GM19351 (cell line): ENCODE results near the gene TMEM139.
"Not testable (repeated sequence)": the region's sequence is repeated elsewhere in the genome, so short reads cannot be mapped to it uniquely, and the experiment has no call there.

ENCODE experiments used
- ATAC-seq: cut with Tn5 transposase; IDR thresholded peaks from one replicate; pipeline ENCODE4 v1.9.1; 2021; ENCODE audit warnings: mild to moderate bottlenecking, moderate library complexity; ENCODE audit not compliant: unreplicated experiment

TMEM139 gene

DNA sequence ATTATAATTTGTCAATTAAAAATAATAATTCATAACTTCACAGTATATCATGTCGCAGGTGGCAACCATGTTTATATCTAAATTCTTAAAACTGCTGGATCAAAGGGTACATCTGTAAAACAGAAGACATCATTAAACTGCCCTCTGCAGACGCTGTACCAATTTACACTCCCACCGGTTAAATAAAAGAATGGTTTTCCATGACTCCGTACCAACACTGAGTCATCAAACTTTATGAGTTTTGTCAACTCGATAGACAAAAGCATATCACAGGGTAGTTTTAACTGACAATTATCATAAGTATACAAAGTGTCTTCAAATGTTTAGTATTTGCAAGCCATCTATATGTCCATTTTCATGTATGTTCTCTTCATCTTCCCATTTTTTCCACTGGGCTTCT lies 27.3 kb upstream of the TMEM139 start:
- no peak for ATAC-seq

GRCh38 chr7:143258831-143259230 lies 25.9 kb upstream of the TMEM139 start:
- peak; percentile 36 for ATAC-seq

DNA sequence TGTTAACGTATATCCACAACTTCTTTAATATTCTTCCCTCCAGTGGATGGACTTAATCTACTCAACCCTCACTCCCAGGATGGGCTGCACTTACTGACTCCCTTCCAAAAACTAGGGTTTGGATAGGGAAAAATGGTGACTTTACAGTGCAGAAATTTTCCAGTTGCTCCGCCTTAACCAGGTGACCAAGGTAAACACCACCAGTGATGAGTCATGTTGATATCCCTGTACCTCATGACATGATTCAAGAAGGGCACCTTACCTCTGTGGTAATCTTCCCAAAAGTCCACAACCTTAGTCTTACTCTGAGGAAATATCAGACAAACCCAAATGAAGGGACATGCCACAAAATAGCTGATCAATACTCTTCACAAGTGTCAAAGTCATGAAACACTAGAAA lies 25.0 kb upstream of the TMEM139 start:
- ATAC-seq: no peak

DNA sequence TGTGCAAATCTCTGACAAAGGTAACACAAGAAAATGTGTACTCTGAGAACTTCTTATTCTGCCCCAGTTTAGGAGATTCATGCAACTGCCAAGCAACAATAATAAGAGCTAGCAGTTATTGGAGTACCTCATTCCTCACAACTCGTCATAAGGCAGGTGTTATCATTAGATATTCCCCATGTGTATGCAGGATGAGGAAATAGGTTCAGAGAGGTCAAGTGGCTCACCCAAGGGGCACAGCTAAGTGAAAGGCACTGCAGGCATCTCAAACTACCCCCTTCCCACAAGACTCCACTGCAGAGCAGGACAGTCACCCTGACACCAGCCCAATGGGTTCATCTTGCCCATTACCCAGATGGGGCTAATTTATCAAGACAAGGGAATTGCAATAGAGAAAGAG lies 22.9 kb upstream of the TMEM139 start:
- no peak for ATAC-seq

GRCh38 chr7:143263266-143264195 lies 21.2 kb upstream of the TMEM139 start, which contains the start of gene GSTK1:
TSS of gene GSTK1 (plus strand) at chr7:143263441. CDS start at chr7:143263514, 73 bp downstream.
- ATAC-seq: peak; percentile 94

DNA sequence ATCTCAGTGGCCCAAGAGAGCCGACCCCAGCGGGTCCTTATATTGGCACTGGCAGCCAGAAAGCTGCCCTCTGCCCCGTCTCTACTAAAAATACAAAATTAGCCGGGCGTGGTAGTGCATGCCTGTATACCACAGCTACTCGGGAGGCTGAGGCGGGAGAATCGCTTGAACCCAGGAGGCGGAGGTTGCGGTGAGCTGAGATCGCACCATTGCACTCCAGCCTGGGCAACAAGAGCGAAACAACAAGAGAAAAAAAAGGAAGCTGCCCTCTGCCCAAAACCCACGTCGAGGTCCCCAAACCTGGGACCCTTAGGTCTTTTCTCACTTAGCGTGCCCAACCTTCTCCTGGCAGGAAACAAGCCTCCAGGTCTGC lies 20.6 kb upstream of the TMEM139 start:
- ATAC-seq: not testable (repeated sequence)

DNA sequence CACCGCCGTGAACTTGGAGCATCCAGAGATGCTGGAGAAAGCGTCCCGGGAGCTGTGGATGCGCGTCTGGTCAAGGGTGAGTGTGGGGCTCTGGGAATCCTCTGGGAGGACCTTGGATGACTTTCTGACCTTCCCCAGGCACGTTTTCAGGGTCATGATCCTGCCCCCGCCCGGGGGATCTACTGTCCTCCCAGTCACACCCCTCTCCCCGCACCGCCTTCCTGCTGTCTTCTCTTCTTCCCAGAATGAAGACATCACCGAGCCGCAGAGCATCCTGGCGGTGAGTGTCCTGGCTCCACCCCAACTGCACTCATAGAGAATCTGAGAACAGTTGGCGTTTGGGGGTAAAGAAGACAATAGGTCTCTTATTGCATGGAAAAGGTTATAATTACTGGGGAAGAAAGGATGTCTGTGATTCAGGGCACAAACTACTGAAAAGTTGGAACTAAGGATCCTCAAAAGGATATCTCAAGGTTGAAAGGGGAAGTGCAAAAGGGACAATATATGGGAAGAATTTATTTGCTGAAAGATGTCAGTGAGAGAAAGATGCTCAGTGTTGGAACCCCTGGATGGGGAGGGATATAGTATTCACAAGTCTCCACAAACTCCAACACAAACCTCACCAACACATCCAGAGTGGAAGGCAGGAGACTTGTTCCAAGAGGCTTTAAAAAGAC lies 19.6 kb upstream of the TMEM139 start:
- no peak for ATAC-seq

DNA sequence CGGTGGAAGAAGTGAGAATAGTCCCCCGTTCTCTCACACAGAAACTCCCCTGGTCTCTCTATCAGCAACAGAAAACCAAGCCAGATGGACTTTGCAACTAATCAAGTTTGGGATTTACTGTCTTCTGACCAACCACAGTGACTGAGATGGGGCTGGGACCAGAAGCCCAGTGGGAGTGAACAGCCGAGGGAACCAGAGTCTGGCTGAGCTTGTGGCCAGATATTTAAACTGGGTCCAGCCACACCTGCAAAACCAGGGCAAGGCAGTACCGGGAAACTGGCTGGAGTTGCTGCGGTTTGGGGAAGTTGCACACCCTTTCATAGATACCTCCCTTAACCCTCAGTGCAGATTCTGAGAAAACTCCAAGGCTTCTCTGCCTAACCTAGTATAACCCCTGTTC lies 15.5 kb upstream of the TMEM139 start:
- no peak for ATAC-seq

DNA sequence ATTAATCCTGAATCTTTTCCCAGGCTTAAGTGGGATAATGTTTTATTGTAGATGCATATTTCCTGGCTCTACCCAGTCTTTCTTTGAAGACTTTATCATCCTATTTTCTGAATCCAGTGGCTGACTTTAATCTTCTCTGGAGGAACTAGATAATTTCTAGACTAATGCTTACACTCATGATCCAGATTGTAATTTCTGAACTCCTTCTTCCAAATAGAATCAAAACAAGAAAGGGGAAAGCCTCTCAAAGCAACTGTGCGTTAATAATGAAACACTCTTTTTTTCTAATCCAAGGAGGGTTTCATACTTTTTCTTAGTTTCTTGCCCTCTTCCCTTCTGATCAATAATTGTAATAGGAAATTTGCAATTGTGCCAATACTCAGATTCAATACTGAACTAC lies 13.5 kb upstream of the TMEM139 start:
- no peak for ATAC-seq

- ATAC-seq: no peak
Measured at GRCh38 chr7:143272871-143273270, 11.9 kb upstream of the TMEM139 start.

- ATAC-seq: no peak
Measured at GRCh38 chr7:143279186-143280098, 5.3 kb upstream of the TMEM139 start.

GRCh38 chr7:143280160-143280559 lies 4.6 kb upstream of the TMEM139 start:
- no peak for ATAC-seq

DNA sequence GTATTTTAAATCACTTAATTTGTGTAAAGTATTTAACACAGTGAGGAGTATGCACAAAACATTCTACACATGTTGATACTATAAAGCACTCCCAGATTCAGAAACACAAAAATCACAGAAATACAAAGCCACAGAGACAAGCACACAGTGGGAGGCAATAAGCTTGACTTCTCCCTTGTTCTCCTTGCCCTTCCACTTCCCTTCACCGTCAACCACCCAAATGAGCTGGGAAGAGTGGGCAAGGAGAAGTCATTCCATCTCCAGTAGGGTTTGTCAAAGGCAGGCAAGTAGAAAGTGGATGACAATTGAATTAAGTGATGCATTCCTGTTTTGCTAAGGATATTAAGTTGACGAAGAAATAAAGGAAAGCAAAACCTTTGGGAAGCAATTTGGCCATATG lies 4.2 kb upstream of the TMEM139 start:
- ATAC-seq: no peak

DNA sequence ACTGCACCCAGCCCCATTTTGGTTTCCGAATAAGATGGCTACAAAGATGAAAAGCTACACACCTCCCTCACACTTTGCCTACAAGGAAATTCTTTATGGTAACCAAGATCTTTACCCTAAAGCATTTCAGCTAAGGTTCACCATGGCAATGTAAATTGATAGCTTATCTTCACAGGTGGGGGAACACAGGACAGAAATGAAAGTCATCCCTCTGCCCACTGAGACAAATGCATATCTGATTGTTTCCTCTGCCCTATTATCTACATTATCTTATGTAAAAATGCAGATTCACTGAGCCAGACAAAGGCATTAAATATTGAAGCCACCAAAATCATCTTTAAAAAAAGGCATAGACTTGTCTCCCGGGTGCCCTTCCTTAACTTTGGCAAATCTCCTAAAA lies 3.2 kb upstream of the TMEM139 start:
- no peak for ATAC-seq

DNA sequence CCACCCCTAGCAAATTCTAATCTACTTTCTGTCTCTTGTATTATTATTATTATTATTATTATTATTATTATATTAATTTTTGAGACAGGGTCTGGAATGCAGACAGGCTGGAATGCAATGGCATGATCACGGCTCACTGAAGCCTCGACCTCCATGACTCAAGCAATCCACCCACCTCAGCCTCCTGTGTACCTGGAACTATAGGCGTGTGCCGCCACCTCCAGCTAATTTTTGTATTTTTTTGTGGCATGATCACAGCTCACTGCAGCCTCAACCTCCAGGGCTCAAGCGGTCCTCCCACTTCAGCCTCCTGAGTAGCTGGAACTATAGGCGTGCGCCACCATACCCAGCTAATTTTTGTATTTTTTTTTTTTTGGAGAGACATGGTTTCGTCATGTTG lies 2.6 kb upstream of the TMEM139 start:
- no peak for ATAC-seq

DNA sequence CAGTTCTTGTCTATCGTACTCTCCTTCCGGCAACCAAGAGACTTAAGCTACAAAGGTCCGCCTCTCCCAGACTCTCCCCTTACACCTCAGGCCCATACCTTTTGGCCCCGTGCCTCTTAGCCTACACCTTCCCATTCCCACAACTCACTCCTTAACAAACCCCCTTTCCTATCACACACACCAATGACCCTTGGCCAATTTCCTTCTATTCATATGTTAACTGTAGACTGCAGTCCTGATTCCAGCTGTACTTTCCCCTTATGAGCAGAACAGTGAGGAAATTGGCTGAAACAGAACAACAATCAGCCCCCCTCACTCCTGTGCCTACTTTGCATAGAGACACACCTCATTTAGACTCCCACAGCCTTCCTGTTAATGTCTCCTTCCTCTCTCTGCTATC lies 1.4 kb upstream of the TMEM139 start:
- no peak for ATAC-seq

DNA sequence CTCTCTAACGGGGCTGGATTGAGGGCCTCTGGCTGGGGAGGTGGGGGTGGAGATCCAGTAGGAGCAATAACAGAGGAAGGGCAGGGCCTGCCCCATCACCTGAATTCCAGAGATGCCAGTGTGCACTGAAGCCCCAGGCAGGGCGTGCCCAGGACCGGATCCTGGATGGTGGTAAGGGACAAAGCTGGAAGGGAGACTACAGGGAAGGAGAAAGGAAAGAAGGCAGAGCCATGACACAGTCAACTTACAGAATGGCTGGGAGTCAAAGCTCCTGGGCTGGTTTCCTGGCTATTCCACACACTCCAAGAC lies 666 bp downstream of the TMEM139 start:
- ATAC-seq: no peak

DNA sequence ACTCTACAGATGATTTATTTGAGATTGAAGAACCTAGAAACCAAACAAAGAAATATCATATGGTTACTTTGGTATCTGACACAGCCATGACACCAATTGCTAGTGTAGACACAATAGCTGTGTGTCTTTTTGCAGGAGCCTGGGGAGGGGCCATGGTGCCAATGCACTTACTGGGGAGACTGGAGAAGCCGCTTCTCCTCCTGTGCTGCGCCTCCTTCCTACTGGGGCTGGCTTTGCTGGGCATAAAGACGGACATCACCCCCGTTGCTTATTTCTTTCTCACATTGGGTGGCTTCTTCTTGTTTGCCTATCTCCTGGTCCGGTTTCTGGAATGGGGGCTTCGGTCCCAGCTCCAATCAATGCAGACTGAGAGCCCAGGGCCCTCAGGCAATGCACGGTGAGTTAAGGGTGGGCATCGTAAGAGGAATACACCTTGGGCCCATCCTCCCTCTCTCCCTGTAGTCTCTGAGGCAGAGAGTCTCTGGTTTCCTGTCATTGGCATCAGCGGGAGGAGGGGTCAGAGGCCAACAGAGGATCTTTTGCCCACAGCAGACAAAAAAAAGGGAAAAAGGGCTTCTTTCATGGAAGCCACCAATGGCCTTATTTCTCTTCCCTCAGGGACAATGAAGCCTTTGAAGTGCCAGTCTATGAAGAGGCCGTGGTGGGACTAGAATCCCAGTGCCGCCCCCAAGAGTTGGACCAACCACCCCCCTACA lies 1.2 kb downstream of the TMEM139 start:
- ATAC-seq: no peak

DNA sequence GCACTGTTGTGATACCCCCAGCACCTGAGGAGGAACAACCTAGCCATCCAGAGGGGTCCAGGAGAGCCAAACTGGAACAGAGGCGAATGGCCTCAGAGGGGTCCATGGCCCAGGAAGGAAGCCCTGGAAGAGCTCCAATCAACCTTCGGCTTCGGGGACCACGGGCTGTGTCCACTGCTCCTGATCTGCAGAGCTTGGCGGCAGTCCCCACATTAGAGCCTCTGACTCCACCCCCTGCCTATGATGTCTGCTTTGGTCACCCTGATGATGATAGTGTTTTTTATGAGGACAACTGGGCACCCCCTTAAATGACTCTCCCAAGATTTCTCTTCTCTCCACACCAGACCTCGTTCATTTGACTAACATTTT lies 1.7 kb downstream of the TMEM139 start:
- no peak for ATAC-seq

- ATAC-seq: no peak
Measured at GRCh38 chr7:143287339-143287934, 2.7 kb downstream of the TMEM139 start.
